Right renal pelvis (tissue), 4 donors: ENCODE measurements around the gene SGPP1. TPM values are rescaled to one million over a fixed set of nuclear protein-coding genes. Genes with fewer than 3 reads are reported as not detected.
"Not testable (repeated sequence)": the region's sequence is repeated elsewhere in the genome, so short reads cannot be mapped to it uniquely, and the experiment has no call there.

Experiments
- DNase-seq, 4 donors: peaks; one replicate each; pipeline ENCODE4 v3.0.0-alpha.2; 2013; ENCODE audit warnings: low read depth in 4 of 4, low spot score in 3 of 4, missing footprints in 1 of 4
- polyA plus RNA-seq, 4 donors: library from polyadenylated mRNA; unstranded; fragments of 120-200 nt; gene quantifications; one replicate each; pipeline ENCODE4 v1.2.1, GENCODE V29; 2013; ENCODE audit not compliant: insufficient read length in 4 of 4

The SGPP1 gene
- polyA plus RNA-seq, 4 donors = 35.5 to 42.0 (median 37.5) TPM

DNA sequence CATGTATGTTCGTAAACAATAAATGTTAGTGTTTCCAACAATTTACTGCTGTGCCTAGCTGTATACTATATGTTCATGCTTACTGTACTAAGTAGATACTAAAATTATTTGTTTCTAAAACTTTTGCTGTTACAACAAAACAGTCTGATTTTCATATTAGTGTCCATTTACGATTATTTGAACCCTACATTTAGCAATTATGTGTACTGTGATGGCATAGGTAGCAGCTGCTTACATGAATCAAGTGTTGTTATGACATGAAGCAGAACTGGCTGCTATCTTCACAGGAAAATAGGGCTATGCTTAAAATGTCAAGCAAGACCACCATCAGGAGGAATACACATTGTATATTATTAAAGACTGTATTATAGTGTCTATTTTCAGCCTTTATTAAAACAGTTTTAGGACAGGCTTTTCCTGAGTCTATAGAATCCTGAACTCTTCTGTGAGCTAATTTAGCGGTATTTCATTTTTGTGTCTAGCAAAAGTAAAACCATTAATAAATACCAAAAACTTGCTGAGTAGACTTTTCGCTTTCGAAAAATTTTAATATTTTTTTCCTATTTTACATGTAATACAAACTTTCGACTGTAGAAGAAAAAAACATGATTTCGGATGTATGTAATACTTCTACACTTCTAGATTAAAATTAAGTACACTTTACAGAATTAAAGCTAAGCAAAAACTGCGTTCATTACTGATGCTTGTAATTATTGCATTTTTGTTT is 85.0 kb downstream of the SGPP1 start:
- no peak for DNase-seq

DNA sequence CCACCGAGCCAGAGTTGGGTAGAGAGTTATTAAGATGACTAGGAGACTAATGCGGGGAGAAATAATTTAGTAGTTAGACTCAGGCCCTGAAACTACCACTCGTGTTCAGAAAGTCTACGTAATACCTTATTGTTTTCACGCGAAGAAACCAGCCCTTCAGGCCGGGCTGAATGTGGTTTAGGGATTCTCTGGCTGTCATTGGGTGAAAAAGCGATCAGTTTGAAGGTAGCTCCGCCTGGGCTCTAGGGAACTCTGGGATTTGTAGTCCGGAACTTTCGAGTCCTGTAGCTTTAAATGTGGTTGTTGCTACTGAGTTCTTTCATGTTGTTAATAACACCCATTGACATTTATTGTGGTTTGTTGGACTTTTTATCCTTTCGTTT is 85.6 kb downstream of the SGPP1 start:
- DNase-seq = peak; percentile 90 to 95 (median 92)

GRCh38 chr14:63641473-63642228 is 86.2 kb downstream of the SGPP1 start, which contains the start of gene WDR89:
Gene WDR89, minus strand, starts transcription at chr14:63641871. Its CDS starts 41,929 bp downstream, at chr14:63599942.
- DNase-seq = peak; percentile 96 to 98 (median 98)

- no peak for DNase-seq
These were observed 89.4 kb downstream of the SGPP1 start for GRCh38 chr14:63638493-63638892.

DNA sequence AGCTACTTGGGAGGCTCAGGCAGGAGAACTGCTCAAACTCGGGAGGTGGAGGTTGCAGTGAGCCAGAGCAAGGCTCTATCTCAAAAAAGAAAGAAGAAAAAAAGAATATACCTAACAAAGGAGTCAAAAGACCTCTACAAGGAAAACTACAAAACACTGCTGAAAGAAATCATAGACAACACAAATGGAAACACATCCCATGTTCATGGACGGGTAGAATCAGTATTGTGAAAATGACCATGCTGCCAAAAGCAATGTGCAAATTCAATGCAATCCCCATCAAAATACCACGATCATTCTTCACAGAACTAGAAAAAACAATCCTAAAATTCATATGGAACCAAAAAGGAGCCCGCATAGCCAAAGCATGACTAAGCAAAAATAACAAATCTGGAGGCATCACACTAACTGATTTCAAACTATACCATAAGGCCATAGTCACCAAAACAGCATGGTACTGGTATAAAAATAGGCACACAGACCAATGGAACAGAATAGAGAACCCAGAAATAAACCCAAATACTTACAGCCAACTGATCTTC is 91.7 kb downstream of the SGPP1 start:
- DNase-seq = not testable (repeated sequence)

Other genes starting within 250 kb of the SGPP1 start
- 10 to 100 TPM; 36.1 to 45.3 (median 40.7) TPM for gene PPP2R5E, start 184.7 kb downstream of the SGPP1 start, polyA plus RNA-seq
- 10 to 100 TPM; 21.5 to 28.0 (median 26.6) TPM for gene WDR89, start 86.2 kb downstream of the SGPP1 start, polyA plus RNA-seq
- gene SYNE2, start 124.9 kb upstream of the SGPP1 start, polyA plus RNA-seq = 100 to 1,000 TPM; 102 to 122 (median 115) TPM